ENCODE measurements around the gene MLF1. TPM values are rescaled to one million over a fixed set of nuclear protein-coding genes. Genes with fewer than 3 reads are reported as not detected.

The MLF1 gene
- total RNA-seq, 4 donors from 2014 or later = 1.3 to 5.9 (median 1.7) TPM

- WGBS, 2 donors = 69 to 71% methylated on average over 2 of the region's 2 CpGs
- intact Hi-C loops (cut with DNase I) = no loop called here
- DNase-seq = no peak
These were observed 18.9 kb upstream of the MLF1 start for GRCh38 chr3:158552124-158552523.

GRCh38 chr3:158559504-158559903 lies 11.5 kb upstream of the MLF1 start:
- 68% methylated on average over 4 of the region's 4 CpGs for WGBS, 2 donors

More at GRCh38 chr3:158552124-158552523, 18.9 kb upstream of the MLF1 start:
- no peak overlapping the region for H3K4me3 ChIP-seq
- peaks cover 0 to 5% (median 0%) of the 10 kb centered on the region in 3 donors for H3K36me3 ChIP-seq
- no peaks in the 10 kb centered on the region for H3K27me3 ChIP-seq
- no peaks in the 10 kb centered on the region for H3K9me3 ChIP-seq
- TF ChIP-seq POLR2A (IDR thresholded peaks at IDR 0.05) = no peak
- TF ChIP-seq CTCF (IDR thresholded peaks at IDR 0.05) = no peak
- no peak overlapping the region for H3K27ac ChIP-seq
- H3K4me1 ChIP-seq = no peaks in the 10 kb centered on the region

GRCh38 chr3:158560979-158561378 lies 10.0 kb upstream of the MLF1 start:
- Histone ChIP-seq H3K4me1 (no peaks in the 10 kb centered on the region), H3K4me3 (no peak overlapping the region), H3K9me3 (no peaks in the 10 kb centered on the region), H3K36me3 (no peaks in the 10 kb centered on the region), H3K27me3 (no peaks in the 10 kb centered on the region), H3K27ac (no peak overlapping the region)
- no peak for DNase-seq
- 93 to 100% methylated on average over 1 of the region's 1 CpG for WGBS, 2 donors
- TF ChIP-seq CTCF (IDR thresholded peaks at IDR 0.05) (no peak), POLR2A (IDR thresholded peaks at IDR 0.05) (no peak)
- intact Hi-C loops (cut with DNase I) = no loop called here

More at GRCh38 chr3:158559504-158559903, 11.5 kb upstream of the MLF1 start:
- TF ChIP-seq POLR2A (IDR thresholded peaks at IDR 0.05) (no peak), CTCF (IDR thresholded peaks at IDR 0.05) (no peak)
- Histone ChIP-seq H3K27me3 (no peaks in the 10 kb centered on the region), H3K36me3 (no peaks in the 10 kb centered on the region), H3K4me3 (no peak overlapping the region), H3K4me1 (no peaks in the 10 kb centered on the region), H3K9me3 (no peaks in the 10 kb centered on the region), H3K27ac (no peak overlapping the region)
- intact Hi-C loops (cut with DNase I) = no loop called here
- no peak for DNase-seq

GRCh38 chr3:158562674-158563073 lies 8.3 kb upstream of the MLF1 start:
- Histone ChIP-seq H3K27ac (no peak overlapping the region), H3K4me3 (no peak overlapping the region), H3K4me1 (no peaks in the 10 kb centered on the region), H3K36me3 (no peaks in the 10 kb centered on the region), H3K27me3 (no peaks in the 10 kb centered on the region), H3K9me3 (no peaks in the 10 kb centered on the region)
- intact Hi-C loops (cut with DNase I) = no loop called here
- no peak for DNase-seq
- 81% methylated on average over 5 of the region's 5 CpGs; no CpG with 5 or more reads in 1 of the 2 donors for WGBS, 2 donors
- TF ChIP-seq CTCF (IDR thresholded peaks at IDR 0.05) = no peak
- no peak for TF ChIP-seq POLR2A (IDR thresholded peaks at IDR 0.05)

- Histone ChIP-seq H3K27ac (no peak overlapping the region), H3K4me3 (no peak overlapping the region), H3K4me1 (no peaks in the 10 kb centered on the region), H3K9me3 (no peaks in the 10 kb centered on the region), H3K36me3 (no peaks in the 10 kb centered on the region), H3K27me3 (no peaks in the 10 kb centered on the region)
- DNase-seq = no peak
- no peak for TF ChIP-seq POLR2A (IDR thresholded peaks at IDR 0.05)
- TF ChIP-seq CTCF (IDR thresholded peaks at IDR 0.05) = no peak
- intact Hi-C loops (cut with DNase I) = no loop called here
These were observed 7.9 kb upstream of the MLF1 start for GRCh38 chr3:158563076-158563475.
